Medulla oblongata (tissue), 1 donor: ENCODE measurements around the gene MBD4.

ENCODE experiments used
- DNase-seq: peaks from one replicate; pipeline ENCODE4 v3.0.0-alpha.2; 2015; ENCODE audit errors: extremely low spot score

MBD4 gene

DNA sequence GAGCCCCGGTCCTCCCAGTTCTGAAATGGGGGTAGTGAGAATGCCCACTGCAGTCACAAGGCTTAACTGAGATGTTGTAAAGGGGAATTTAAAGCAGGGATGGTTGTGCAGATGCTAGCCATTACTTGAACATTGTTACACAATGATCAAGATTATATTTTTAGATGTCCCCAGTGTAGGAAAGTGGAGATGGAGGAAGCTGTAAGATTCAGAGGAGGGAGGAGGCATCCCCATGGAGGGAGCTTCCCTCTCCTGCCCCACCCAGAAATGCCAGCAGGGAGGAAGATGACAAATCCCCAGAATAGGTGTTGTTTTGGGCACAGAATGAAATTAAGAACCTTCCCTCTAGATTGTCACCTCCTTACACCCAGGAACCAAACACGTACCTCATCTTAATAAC lies 57.4 kb downstream of the MBD4 start:
- no peak for DNase-seq
